ENCODE measurements around the gene NR2C2AP.
A peak's percentile ranks its signal among the peaks of the same experiment; 100 is the strongest.

The NR2C2AP gene

GRCh38 chr19:19169236-19170052 lies 33.8 kb downstream of the NR2C2AP start:
- H3K79me2 ChIP-seq (ENCODE audit: low read length) = no peaks in the 10 kb centered on the region
- peak overlapping the region; percentile 50 for H3K4me3 ChIP-seq (ENCODE audit: low read length)
- no peaks in the 10 kb centered on the region for H3K36me3 ChIP-seq (replicated peaks; ENCODE audit: insufficient read depth, low read length)
- DNase-seq = no peak
- no peaks in the 10 kb centered on the region for H3K27me3 ChIP-seq (replicated peaks; ENCODE audit: insufficient read depth, low read length)
- no peak overlapping the region for H3K27ac ChIP-seq (ENCODE audit: low read length)
- no peaks in the 10 kb centered on the region for H4K20me1 ChIP-seq (ENCODE audit: insufficient read depth, low read length)
- peaks cover 7% of the 10 kb centered on the region; the same call in 1 of the 2 replicates for H3K4me1 ChIP-seq (ENCODE audit: low read length)
- TF ChIP-seq, protein P1, sequence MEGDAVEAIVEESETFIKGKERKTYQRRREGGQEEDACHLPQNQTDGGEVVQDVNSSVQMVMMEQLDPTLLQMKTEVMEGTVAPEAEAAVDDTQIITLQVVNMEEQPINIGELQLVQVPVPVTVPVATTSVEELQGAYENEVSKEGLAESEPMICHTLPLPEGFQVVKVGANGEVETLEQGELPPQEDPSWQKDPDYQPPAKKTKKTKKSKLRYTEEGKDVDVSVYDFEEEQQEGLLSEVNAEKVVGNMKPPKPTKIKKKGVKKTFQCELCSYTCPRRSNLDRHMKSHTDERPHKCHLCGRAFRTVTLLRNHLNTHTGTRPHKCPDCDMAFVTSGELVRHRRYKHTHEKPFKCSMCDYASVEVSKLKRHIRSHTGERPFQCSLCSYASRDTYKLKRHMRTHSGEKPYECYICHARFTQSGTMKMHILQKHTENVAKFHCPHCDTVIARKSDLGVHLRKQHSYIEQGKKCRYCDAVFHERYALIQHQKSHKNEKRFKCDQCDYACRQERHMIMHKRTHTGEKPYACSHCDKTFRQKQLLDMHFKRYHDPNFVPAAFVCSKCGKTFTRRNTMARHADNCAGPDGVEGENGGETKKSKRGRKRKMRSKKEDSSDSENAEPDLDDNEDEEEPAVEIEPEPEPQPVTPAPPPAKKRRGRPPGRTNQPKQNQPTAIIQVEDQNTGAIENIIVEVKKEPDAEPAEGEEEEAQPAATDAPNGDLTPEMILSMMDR (IDR thresholded peaks at IDR 0.05; ENCODE audit: low read length) = no peak
- TF ChIP-seq EZH2 (optimal IDR thresholded peaks at IDR 0.05; ENCODE audit: low read depth, low read length) (no peak), EZH2phosphoT487 (IDR thresholded peaks at IDR 0.05; ENCODE audit: low read length) (no peak)
- peak overlapping the region; percentile 36; the same call in 1 of the 2 replicates for H2AFZ ChIP-seq (ENCODE audit: low read length)
- H3K9me2 ChIP-seq (replicated peaks; ENCODE audit: insufficient read depth, low read length) = no peaks in the 10 kb centered on the region
- H3K9me3 ChIP-seq (replicated peaks; ENCODE audit: insufficient read depth, low read length) = no peaks in the 10 kb centered on the region
- peak overlapping the region; percentile 20; the same call in 1 of the 2 replicates for H3K9ac ChIP-seq (ENCODE audit: low read length)
- peak overlapping the region; percentile 96 for H3K4me2 ChIP-seq (ENCODE audit: low read depth, low read length)
- no peaks in the 10 kb centered on the region for H3F3A ChIP-seq (ENCODE audit: insufficient read depth, low read length)

DNA sequence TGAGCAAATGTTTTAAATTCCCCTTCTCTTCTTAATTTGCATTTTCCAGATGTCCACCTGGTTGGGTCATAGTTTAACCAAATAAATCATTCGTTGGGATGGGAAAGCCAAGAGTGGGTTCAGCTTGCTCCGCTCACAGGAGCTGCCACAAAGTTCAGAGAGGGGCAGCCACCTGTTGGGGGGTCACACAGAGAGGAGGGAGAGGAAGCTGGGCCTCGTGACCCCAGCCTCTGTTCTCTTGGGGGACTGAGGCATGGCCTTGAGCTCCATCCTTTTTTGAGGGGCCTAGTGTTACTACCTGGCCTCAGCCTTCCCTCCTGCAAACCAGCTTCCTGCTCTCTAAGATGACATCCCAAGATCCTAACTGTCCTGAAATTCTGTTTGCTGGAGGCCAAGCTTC lies 35.6 kb downstream of the NR2C2AP start:
- H3K4me1 ChIP-seq (ENCODE audit: low read length) = peaks cover 7% of the 10 kb centered on the region; the same call in 1 of the 2 replicates
- no peaks in the 10 kb centered on the region for H3K27me3 ChIP-seq (replicated peaks; ENCODE audit: insufficient read depth, low read length)
- H3K9me3 ChIP-seq (replicated peaks; ENCODE audit: insufficient read depth, low read length) = no peaks in the 10 kb centered on the region

DNA sequence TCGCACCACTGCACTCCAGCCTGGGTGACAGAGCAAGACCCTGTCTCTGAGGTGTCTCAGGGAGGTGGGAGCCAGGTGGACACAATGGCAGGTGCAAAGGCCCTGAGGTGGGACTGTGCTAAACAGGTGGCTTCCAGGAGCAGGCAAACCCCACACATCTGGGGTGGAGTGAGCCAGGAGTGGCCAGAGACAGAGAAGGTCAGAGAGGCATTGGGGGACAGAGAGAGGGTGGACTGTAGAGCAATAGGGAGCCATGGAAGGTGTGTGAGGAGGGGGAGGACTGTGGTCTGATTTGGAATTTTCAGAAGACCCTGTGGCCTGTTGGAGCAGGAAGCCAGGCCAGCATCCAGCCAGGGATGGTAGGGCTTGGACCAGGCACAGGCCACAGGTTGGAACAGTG lies 37.8 kb downstream of the NR2C2AP start:
- H4K20me1 ChIP-seq (ENCODE audit: insufficient read depth, low read length) = no peaks in the 10 kb centered on the region
- H3K4me1 ChIP-seq (ENCODE audit: low read length) = peaks cover 7% of the 10 kb centered on the region; the same call in 1 of the 2 replicates
- no peaks in the 10 kb centered on the region for H3K27me3 ChIP-seq (replicated peaks; ENCODE audit: insufficient read depth, low read length)
- no peak overlapping the region for H3K4me2 ChIP-seq (ENCODE audit: low read depth, low read length)
- no peaks in the 10 kb centered on the region for H3K36me3 ChIP-seq (replicated peaks; ENCODE audit: insufficient read depth, low read length)
- DNase-seq = no peak
- no peak overlapping the region for H3K27ac ChIP-seq (ENCODE audit: low read length)
- H3K9ac ChIP-seq (ENCODE audit: low read length) = no peak overlapping the region
- no peaks in the 10 kb centered on the region for H3F3A ChIP-seq (ENCODE audit: insufficient read depth, low read length)
- TF ChIP-seq EZH2 (optimal IDR thresholded peaks at IDR 0.05; ENCODE audit: low read depth, low read length) (no peak), EZH2phosphoT487 (IDR thresholded peaks at IDR 0.05; ENCODE audit: low read length) (no peak)
- TF ChIP-seq, protein P1 (IDR thresholded peaks at IDR 0.05; ENCODE audit: low read length) = no peak
- H3K9me2 ChIP-seq (replicated peaks; ENCODE audit: insufficient read depth, low read length) = no peaks in the 10 kb centered on the region
- no peak overlapping the region for H3K4me3 ChIP-seq (ENCODE audit: low read length)
- H2AFZ ChIP-seq (ENCODE audit: low read length) = no peak overlapping the region
- H3K79me2 ChIP-seq (ENCODE audit: low read length) = no peaks in the 10 kb centered on the region
- H3K9me3 ChIP-seq (replicated peaks; ENCODE audit: insufficient read depth, low read length) = no peaks in the 10 kb centered on the region

More for the DNA sequence above, 35.6 kb downstream of the NR2C2AP start:
- TF ChIP-seq EZH2 (optimal IDR thresholded peaks at IDR 0.05; ENCODE audit: low read depth, low read length) (no peak), EZH2phosphoT487 (IDR thresholded peaks at IDR 0.05; ENCODE audit: low read length) (no peak)
- TF ChIP-seq, protein P1 (IDR thresholded peaks at IDR 0.05; ENCODE audit: low read length) = no peak
- Histone ChIP-seq H3K9me2 (replicated peaks; ENCODE audit: insufficient read depth, low read length) (no peaks in the 10 kb centered on the region), H3K4me2 (ENCODE audit: low read depth, low read length) (no peak overlapping the region), H3K27ac (ENCODE audit: low read length) (no peak overlapping the region), H2AFZ (ENCODE audit: low read length) (no peak overlapping the region), H3K4me3 (ENCODE audit: low read length) (no peak overlapping the region), H3K9ac (ENCODE audit: low read length) (no peak overlapping the region), H4K20me1 (ENCODE audit: insufficient read depth, low read length) (no peaks in the 10 kb centered on the region), H3K79me2 (ENCODE audit: low read length) (no peaks in the 10 kb centered on the region), H3K36me3 (replicated peaks; ENCODE audit: insufficient read depth, low read length) (no peaks in the 10 kb centered on the region), H3F3A (ENCODE audit: insufficient read depth, low read length) (no peaks in the 10 kb centered on the region)
- DNase-seq = no peak

Data from MM.1S (cell line).